Transverse colon (tissue), 4 donors: ENCODE data around the gene TET3. TPM values are rescaled to one million over a fixed set of nuclear protein-coding genes. Genes with fewer than 3 reads are reported as not detected.

ENCODE experiments used
- DNase-seq: peaks from one replicate; pipeline ENCODE4 v3.0.0-alpha.2; 2019
- H3K27ac ChIP-seq, 4 donors: fragments of 200-600 bp; sonication (generic); 2 replicates each; pipeline ENCODE4 v1.5.1; 2016 to 2018; ENCODE audit warnings: inconsistent platforms in 4 of 4
- H3K27me3 ChIP-seq: fragments of 200-600 bp; sonication (generic); 2 replicates; pipeline ENCODE4 v1.5.1; 2017; ENCODE audit warnings: inconsistent platforms
- H3K36me3 ChIP-seq, 4 donors: fragments of 200-600 bp; sonication (generic); 2 replicates each; pipeline ENCODE4 v1.5.1; 2017 to 2019; ENCODE audit warnings: inconsistent platforms in 4 of 4
- H3K4me1 ChIP-seq, 4 donors: fragments of 200-600 bp; sonication (generic); 2 replicates each; pipeline ENCODE4 v1.5.1; 2017 to 2020; ENCODE audit warnings: inconsistent platforms in 4 of 4
- H3K4me3 ChIP-seq, 4 donors: fragments of 200-600 bp; sonication (generic); 1 replicate in 1 of 4; 2 replicates in 3 of 4; pipeline versions ENCODE4 v1.5.1 to v1.6.1; 2017 to 2019; ENCODE audit warnings: inconsistent platforms in 4 of 4
- H3K9me3 ChIP-seq, 2 donors: fragments of 200-600 bp; sonication (generic); 2 replicates each; pipeline ENCODE4 v1.5.1; 2017 to 2019; ENCODE audit warnings: inconsistent platforms in 2 of 2
- EP300 ChIP-seq: sonication (generic); formaldehyde crosslinking; IDR thresholded peaks from one replicate; pipeline ENCODE4 v1.6.1; 2017; ENCODE audit warnings: antibody characterized with exemption, low read depth
- POLR2A ChIP-seq: fragments of 450-650 bp; IDR thresholded peaks from one replicate; pipeline ENCODE4 v1.6.1; 2016; ENCODE audit warnings: antibody characterized with exemption, mild to moderate bottlenecking, moderate library complexity
- POLR2AphosphoS5 ChIP-seq, 3 donors: sonication (generic); formaldehyde crosslinking; IDR thresholded peaks; one replicate each; pipeline ENCODE4 v1.6.1; 2016; ENCODE audit warnings: antibody characterized with exemption in 3 of 3
- WGBS, 2 donors: methylation state at CpG; one replicate each; pipeline ENCODE4 v1.1.5; 2018; ENCODE audit warnings: low coverage in 1 of 2; 5-methylcytosine and 5-hydroxymethylcytosine counted together
- in situ Hi-C, 4 donors: fragments of 200-750 bp; cut with MboI; loops; one replicate each; pipeline versions ENCODE4 v1.15.0 to v1.15.1; 2017; ENCODE audit warnings: low sequenced_read_pairs in 3 of 4, low pct_ligation_motif_present in 1 of 4, low pct_unique_long_range_greater_than_20kb in 1 of 4
- intact Hi-C: fragments of 100-400 bp; cut with DNase I; formaldehyde crosslinking; loops from one replicate; pipeline ENCODE4 v1.15.1; 2023; ENCODE audit warnings: low total_unique reads
- small RNA-seq, 4 donors: library from RNA; depleted of rRNA; stranded (forward); fragments of <200 nt; gene quantifications; one replicate each; pipeline ENCODE3, GENCODE V24; 2016
- total RNA-seq, 4 donors: library from RNA; depleted of rRNA; stranded (reverse); fragments of >200 nt; gene quantifications; one replicate each; pipeline ENCODE4 v1.1.0, GENCODE V29; 2016
- TF ChIP-seq, protein P1 (sequence below), 5 experiments: fragments of 200-600 bp in 3 of 5; fragments of 450-650 bp in 2 of 5; sonication (generic) in 3 of 5; IDR thresholded peaks; 1 replicate in 2 of 5; 2 replicates in 3 of 5; pipeline ENCODE4 v1.5.1; 2016 to 2017; ENCODE audit warnings: antibody characterized with exemption in 5 of 5, inconsistent platforms in 3 of 5, mild to moderate bottlenecking in 2 of 5, moderate library complexity in 1 of 5

Gene TET3
- total RNA-seq, 4 donors from 2014 or later: 20.2 to 26.9 (median 22.5) TPM

DNA sequence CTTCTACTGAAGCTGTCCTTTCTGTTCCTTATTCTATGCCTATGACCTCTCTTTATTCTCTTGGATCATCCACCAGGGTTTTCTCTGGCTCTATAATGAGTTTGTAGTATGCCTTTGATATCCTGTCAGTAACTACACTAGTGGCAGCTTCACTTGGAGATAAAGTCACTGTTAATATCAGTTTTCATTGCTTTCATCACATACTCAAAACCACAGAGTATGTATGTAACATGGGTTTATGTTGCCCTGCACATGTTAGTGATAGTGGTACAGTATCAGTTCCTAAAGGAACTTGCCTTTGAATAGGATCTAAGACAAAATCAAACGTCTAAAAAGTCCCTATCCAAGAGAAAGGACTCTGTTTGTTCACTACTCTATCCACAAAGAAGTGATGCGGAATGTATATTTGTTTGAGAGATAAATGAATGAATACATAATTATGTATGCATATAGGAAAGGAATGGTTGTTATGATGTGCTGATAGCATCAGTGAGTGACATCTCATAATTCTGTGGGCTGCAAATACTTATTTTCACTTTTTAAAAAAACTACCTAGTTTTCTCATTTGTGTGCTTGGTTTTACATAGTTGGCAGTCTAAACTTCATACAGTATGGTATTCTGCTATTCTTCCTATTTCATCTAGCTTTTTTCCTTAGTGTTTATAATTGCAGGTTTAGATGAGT lies 45.1 kb downstream of the TET3 start:
- H3K9me3 ChIP-seq: no peaks in the 10 kb centered on the region
- H3K4me3 ChIP-seq: no peak overlapping the region
- H3K36me3 ChIP-seq: no peaks in the 10 kb centered on the region
- no peaks in the 10 kb centered on the region for H3K27me3 ChIP-seq
- intact Hi-C loops: no loop called here
- H3K4me1 ChIP-seq: peaks cover 11 to 62% (median 38%) of the 10 kb centered on the region in 4 donors
- TF ChIP-seq POLR2A (no peak), EP300 (no peak), POLR2AphosphoS5 (IDR thresholded peaks at IDR 0.05) (no peak)
- TF ChIP-seq, protein P1, sequence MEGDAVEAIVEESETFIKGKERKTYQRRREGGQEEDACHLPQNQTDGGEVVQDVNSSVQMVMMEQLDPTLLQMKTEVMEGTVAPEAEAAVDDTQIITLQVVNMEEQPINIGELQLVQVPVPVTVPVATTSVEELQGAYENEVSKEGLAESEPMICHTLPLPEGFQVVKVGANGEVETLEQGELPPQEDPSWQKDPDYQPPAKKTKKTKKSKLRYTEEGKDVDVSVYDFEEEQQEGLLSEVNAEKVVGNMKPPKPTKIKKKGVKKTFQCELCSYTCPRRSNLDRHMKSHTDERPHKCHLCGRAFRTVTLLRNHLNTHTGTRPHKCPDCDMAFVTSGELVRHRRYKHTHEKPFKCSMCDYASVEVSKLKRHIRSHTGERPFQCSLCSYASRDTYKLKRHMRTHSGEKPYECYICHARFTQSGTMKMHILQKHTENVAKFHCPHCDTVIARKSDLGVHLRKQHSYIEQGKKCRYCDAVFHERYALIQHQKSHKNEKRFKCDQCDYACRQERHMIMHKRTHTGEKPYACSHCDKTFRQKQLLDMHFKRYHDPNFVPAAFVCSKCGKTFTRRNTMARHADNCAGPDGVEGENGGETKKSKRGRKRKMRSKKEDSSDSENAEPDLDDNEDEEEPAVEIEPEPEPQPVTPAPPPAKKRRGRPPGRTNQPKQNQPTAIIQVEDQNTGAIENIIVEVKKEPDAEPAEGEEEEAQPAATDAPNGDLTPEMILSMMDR (IDR thresholded peaks at IDR 0.05): no peak
- no peak overlapping the region for H3K27ac ChIP-seq
- DNase-seq: no peak
- in situ Hi-C loops: no loop called here
- 60 to 72% methylated on average over 2 of the region's 2 CpGs for WGBS, 2 donors

DNA sequence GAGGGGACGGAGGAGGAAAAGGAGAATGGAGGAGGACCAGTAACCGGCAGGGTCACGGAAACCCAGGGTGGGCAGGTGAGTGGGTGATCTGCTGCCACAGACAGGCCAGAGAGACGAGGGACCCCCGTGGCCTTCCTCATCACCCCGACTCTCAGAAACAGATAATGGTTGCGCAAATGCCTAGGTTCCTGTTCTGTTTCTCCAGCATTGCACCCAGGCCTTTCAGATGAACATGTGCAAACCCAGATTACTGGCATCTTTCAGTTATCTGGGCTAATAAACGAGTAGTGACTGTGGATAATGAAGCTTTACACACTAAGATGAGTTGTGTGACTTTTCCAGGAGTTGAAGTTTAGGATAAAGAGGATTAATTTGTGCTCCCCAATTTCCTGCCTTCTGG lies 46.5 kb downstream of the TET3 start:
- intact Hi-C loops: no loop called here
- TF ChIP-seq POLR2A (no peak), EP300 (no peak), POLR2AphosphoS5 (IDR thresholded peaks at IDR 0.05) (no peak)
- no peaks in the 10 kb centered on the region for H3K36me3 ChIP-seq
- H3K4me3 ChIP-seq: no peak overlapping the region
- no peak for DNase-seq
- in situ Hi-C loops: no loop called here
- 61 to 87% methylated on average over 6 to 8 of the region's 8 CpGs for WGBS, 2 donors
- no peaks in the 10 kb centered on the region for H3K9me3 ChIP-seq
- H3K27ac ChIP-seq: peak overlapping the region in 1 of 4 donors; percentile 53
- no peaks in the 10 kb centered on the region for H3K27me3 ChIP-seq
- peaks cover 11 to 55% (median 33%) of the 10 kb centered on the region in 4 donors for H3K4me1 ChIP-seq

DNA sequence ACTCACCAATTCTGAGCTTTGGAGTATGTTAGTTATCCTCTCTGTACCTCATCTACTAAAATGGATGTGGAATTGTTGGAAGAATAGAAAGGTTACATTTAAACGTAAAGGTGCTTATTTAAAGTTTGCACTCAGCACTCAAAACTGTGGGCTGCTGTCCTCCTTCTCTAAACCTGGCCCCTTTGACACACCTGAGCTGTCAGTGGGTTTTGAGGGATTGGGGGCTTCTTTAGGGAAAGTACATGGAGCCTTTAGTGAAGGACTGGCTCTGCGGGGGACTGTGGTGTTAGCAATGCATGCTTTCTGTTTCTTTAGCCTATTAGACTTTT lies 47.2 kb downstream of the TET3 start:
- Histone ChIP-seq H3K27me3 (no peaks in the 10 kb centered on the region), H3K36me3 (no peaks in the 10 kb centered on the region), H3K27ac (peak overlapping the region; percentile 2 to 67 (median 45)), H3K9me3 (no peaks in the 10 kb centered on the region), H3K4me3 (no peak overlapping the region), H3K4me1 (peaks cover 13 to 56% (median 33%) of the 10 kb centered on the region in 4 donors)
- TF ChIP-seq POLR2A (no peak), POLR2AphosphoS5 (IDR thresholded peaks at IDR 0.05) (no peak), EP300 (no peak)
- TF ChIP-seq, protein P1 (IDR thresholded peaks at IDR 0.05): no peak
- 63 to 69% methylated on average over 2 of the region's 2 CpGs for WGBS, 2 donors
- intact Hi-C loops (no loop called here), in situ Hi-C loops (no loop called here)
- no peak for DNase-seq

- WGBS, 2 donors: 31 to 35% methylated on average over 2 of the region's 2 CpGs
- TF ChIP-seq POLR2A (no peak), EP300 (no peak), POLR2AphosphoS5 (IDR thresholded peaks at IDR 0.05) (no peak)
- TF ChIP-seq, protein P1 (IDR thresholded peaks at IDR 0.05): no peak
- in situ Hi-C loops (no loop called here), intact Hi-C loops (no loop called here)
- H3K9me3 ChIP-seq: no peaks in the 10 kb centered on the region
- no peak overlapping the region for H3K4me3 ChIP-seq
- peak overlapping the region in 3 of 4 donors; percentile 49 to 67 (median 53) for H3K27ac ChIP-seq
- H3K36me3 ChIP-seq: no peaks in the 10 kb centered on the region
- peaks cover 18 to 65% (median 37%) of the 10 kb centered on the region in 4 donors for H3K4me1 ChIP-seq
- no peak for DNase-seq
- no peaks in the 10 kb centered on the region for H3K27me3 ChIP-seq
These were observed 48.7 kb downstream of the TET3 start for GRCh38 chr2:74033375-74033774.

Small RNA genes lying within 50 kb of the gene (small RNA-seq; reads per million reads assigned to genes)
- 0 reads per million in 4 donors for gene AC110801.1
- 0 reads per million in 4 donors for gene RNA5SP97

Other genes starting within 250 kb of the TET3 start
- 10 to 100 TPM; 10.5 to 76.2 (median 36.5) TPM for gene TPRKB, start 247.6 kb upstream of the TET3 start, total RNA-seq
- 10 to 100 TPM in 3 of 4 donors, 1 to 10 TPM in 1; 9.2 to 35.2 (median 30.8) TPM for gene DUSP11, start 204.8 kb upstream of the TET3 start, total RNA-seq
- gene C2orf78, start 200.7 kb upstream of the TET3 start, total RNA-seq: not detected
- gene STAMBP, start 155.9 kb upstream of the TET3 start, total RNA-seq: 1,000 to 10,000 TPM in 1 of 4 donors, 10 to 100 TPM in 3; 22.7 to 1,127 (median 37.3) TPM
- 1,000 to 10,000 TPM in 1 of 4 donors, 100 to 1,000 TPM in 3; 394 to 3,499 (median 729) TPM for gene ACTG2, start 91.9 kb upstream of the TET3 start, total RNA-seq
- gene DGUOK, start 58.0 kb upstream of the TET3 start, total RNA-seq: 10 to 100 TPM; 27.3 to 49.7 (median 40.3) TPM
- 10 to 100 TPM in 2 of 4 donors, 1 to 10 TPM in 1, not detected in 1; 3.0 to 51.5 (median 44.0) TPM for gene BOLA3, start 163.0 kb downstream of the TET3 start, total RNA-seq
- gene MOB1A, start 194.0 kb downstream of the TET3 start, total RNA-seq: 10 to 100 TPM; 43.0 to 91.9 (median 68.8) TPM
- gene MTHFD2, start 213.7 kb downstream of the TET3 start, total RNA-seq: 100 to 1,000 TPM in 1 of 4 donors, 10 to 100 TPM in 2, 1 to 10 TPM in 1; 2.2 to 220 (median 17.8) TPM